Endodermal cell (in vitro differentiated cells): ENCODE results near the gene EVI5L. TPM values are rescaled to one million over a fixed set of nuclear protein-coding genes. Genes with fewer than 3 reads are reported as not detected.

Experiments used
- DNase-seq: peaks from one replicate; pipeline ENCODE4 v3.0.0-alpha.2; 2017
- H3K27ac ChIP-seq: 2 replicates; pipeline ENCODE4 v1.5.1; 2013; ENCODE audit warnings: mild to moderate bottlenecking, low read depth, low read length, moderate library complexity
- H3K27me3 ChIP-seq: 2 replicates; pipeline ENCODE4 v1.6.1; 2013; ENCODE audit warnings: mild to moderate bottlenecking, low read length, moderate library complexity; ENCODE audit not compliant: insufficient read depth, control insufficient read depth, poor library complexity, severe bottlenecking
- H3K36me3 ChIP-seq: 2 replicates; pipeline ENCODE4 v1.7.0; 2013; ENCODE audit warnings: mild to moderate bottlenecking, low read length, moderate library complexity; ENCODE audit not compliant: control insufficient read depth, insufficient read depth
- H3K4me1 ChIP-seq: one replicate; pipeline ENCODE4 v1.7.0; 2013; ENCODE audit warnings: low read length; ENCODE audit not compliant: control insufficient read depth, insufficient read depth
- H3K4me3 ChIP-seq: 2 replicates; pipeline ENCODE4 v1.5.1; 2013; ENCODE audit warnings: mild to moderate bottlenecking, low read length, moderate library complexity
- H3K9ac ChIP-seq: 2 replicates; pipeline ENCODE4 v1.6.1; 2013; ENCODE audit warnings: mild to moderate bottlenecking, low read length, moderate library complexity; ENCODE audit not compliant: poor library complexity, severe bottlenecking; ENCODE audit errors: extremely low read depth
- H3K9me3 ChIP-seq: 2 replicates; pipeline ENCODE4 v1.6.1; 2013; ENCODE audit warnings: mild to moderate bottlenecking, low read length, moderate library complexity; ENCODE audit not compliant: control insufficient read depth
- H3K27ac Mint-ChIP-seq: 2 replicates; pipeline ENCODE4 v1.8.0; 2020; ENCODE audit warnings: mixed read lengths
- H3K27me3 Mint-ChIP-seq: 2 replicates; pipeline ENCODE4 v1.8.0; 2021; ENCODE audit warnings: mild to moderate bottlenecking, mixed read lengths; ENCODE audit not compliant: insufficient read depth
- H3K36me3 Mint-ChIP-seq: 2 replicates; pipeline ENCODE4 v1.8.0; 2020; ENCODE audit warnings: low read depth, mixed read lengths
- H3K4me1 Mint-ChIP-seq: 2 replicates; pipeline ENCODE4 v1.8.0; 2020; ENCODE audit warnings: mixed read lengths
- H3K4me3 Mint-ChIP-seq: 2 replicates; pipeline ENCODE4 v1.8.0; 2020; ENCODE audit warnings: mild to moderate bottlenecking, moderate library complexity, mixed read lengths
- H3K9me3 Mint-ChIP-seq: 2 replicates; pipeline ENCODE4 v1.8.0; 2020; ENCODE audit warnings: mild to moderate bottlenecking, mixed read lengths
- WGBS, 2 experiments: methylation state at CpG; one replicate each; pipeline versions ENCODE4 v1.1.5 to v1.1.7; 2013; ENCODE audit warnings: missing lambda C conversion rate in 2 of 2, mixed read lengths in 1 of 2; ENCODE audit not compliant: insufficient coverage in 1 of 2, insufficient read length in 1 of 2; 5-methylcytosine and 5-hydroxymethylcytosine counted together
- total RNA-seq, 2 donors: library from RNA; stranded (reverse); fragmentation: NEBNext Ultra II Directional in 1 of 2; extraction: Animal tissue kit (Norgen Biotek cat#: 25700) in 1 of 2; gene quantifications; 2 replicates in 1 of 2; 3 replicates in 1 of 2; pipeline ENCODE4 v1.2.1, GENCODE V29; 2021
- TF ChIP-seq, protein P1 (sequence below): fragments of 200-600 bp; sonication (generic); conservative IDR thresholded peaks from 2 replicates; pipeline ENCODE4 v1.5.0; 2021; ENCODE audit warnings: antibody characterized with exemption, mild to moderate bottlenecking

Gene EVI5L
- total RNA-seq, 2 donors from 2014 or later, result 6.4 to 9.2 TPM

DNA sequence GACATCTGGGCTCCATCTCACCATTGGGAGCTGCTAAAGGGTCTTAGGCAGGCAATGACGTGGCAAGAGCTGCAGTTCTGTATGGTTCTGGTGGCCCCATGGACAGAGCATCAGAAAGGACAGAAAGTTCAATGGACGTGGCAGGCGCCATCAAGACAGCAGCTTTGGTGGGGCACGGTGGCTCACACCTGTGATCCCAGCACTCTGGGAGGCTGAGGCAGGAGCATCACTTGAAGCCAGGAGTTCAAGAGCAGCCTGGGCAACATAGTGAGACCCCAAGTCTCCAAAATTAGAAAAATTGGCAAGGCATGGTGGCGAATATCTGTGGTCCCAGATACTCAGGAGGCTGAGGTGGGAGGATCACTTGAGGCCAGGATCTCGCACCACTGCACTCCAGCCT, 9.5 kb downstream of the EVI5L start:
- Histone ChIP-seq H3K36me3 (no peaks in the 10 kb centered on the region), H3K27me3 (peaks cover 5% of the 10 kb centered on the region), H3K4me3 (no peak overlapping the region), H3K4me1 (no peaks in the 10 kb centered on the region), H3K9ac (no peak overlapping the region), H3K9me3 (no peaks in the 10 kb centered on the region), H3K27ac (no peak overlapping the region)
- Mint-ChIP-seq H3K27me3 (peaks cover 32% of the 10 kb centered on the region), H3K4me3 (no peak overlapping the region), H3K27ac (no peak overlapping the region), H3K9me3 (no peaks in the 10 kb centered on the region), H3K4me1 (no peaks in the 10 kb centered on the region), H3K36me3 (no peaks in the 10 kb centered on the region)
- DNase-seq, result no peak
- TF ChIP-seq, protein P1, sequence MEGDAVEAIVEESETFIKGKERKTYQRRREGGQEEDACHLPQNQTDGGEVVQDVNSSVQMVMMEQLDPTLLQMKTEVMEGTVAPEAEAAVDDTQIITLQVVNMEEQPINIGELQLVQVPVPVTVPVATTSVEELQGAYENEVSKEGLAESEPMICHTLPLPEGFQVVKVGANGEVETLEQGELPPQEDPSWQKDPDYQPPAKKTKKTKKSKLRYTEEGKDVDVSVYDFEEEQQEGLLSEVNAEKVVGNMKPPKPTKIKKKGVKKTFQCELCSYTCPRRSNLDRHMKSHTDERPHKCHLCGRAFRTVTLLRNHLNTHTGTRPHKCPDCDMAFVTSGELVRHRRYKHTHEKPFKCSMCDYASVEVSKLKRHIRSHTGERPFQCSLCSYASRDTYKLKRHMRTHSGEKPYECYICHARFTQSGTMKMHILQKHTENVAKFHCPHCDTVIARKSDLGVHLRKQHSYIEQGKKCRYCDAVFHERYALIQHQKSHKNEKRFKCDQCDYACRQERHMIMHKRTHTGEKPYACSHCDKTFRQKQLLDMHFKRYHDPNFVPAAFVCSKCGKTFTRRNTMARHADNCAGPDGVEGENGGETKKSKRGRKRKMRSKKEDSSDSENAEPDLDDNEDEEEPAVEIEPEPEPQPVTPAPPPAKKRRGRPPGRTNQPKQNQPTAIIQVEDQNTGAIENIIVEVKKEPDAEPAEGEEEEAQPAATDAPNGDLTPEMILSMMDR, result no peak
- 87 to 90% methylated on average over 5 to 6 of the region's 6 CpGs for WGBS, 2 experiments

DNA sequence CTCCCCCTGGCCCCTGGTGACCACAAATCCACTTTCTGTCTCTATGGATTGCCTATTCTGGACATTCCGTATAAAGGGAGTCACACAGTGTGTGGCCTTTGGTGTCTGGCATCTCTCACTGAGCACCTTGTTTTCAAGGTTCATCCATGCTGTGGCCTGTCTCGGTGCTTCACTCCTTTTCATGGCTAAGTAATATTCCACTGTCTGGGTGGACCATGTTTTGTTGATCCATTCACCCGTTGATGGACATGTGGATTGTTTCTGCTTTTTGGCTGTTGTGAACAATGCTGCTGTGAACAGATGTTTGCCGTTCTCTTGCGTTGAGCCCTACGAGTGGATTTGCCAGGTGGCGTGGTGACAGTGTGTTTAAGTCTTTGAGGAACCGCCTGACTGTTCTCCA, 10.6 kb downstream of the EVI5L start:
- no peaks in the 10 kb centered on the region for H3K36me3 ChIP-seq
- no peaks in the 10 kb centered on the region for H3K4me1 Mint-ChIP-seq
- no peak for DNase-seq
- H3K9me3 Mint-ChIP-seq, result no peaks in the 10 kb centered on the region
- 96% methylated on average over 8 of the region's 8 CpGs for WGBS, 2 experiments
- TF ChIP-seq, protein P1, result no peak
- H3K4me3 Mint-ChIP-seq, result no peak overlapping the region
- no peak overlapping the region for H3K27ac ChIP-seq
- no peak overlapping the region for H3K27ac Mint-ChIP-seq
- peaks cover 5% of the 10 kb centered on the region for H3K27me3 ChIP-seq
- no peak overlapping the region for H3K9ac ChIP-seq
- H3K36me3 Mint-ChIP-seq, result no peaks in the 10 kb centered on the region
- no peak overlapping the region for H3K4me3 ChIP-seq
- H3K27me3 Mint-ChIP-seq, result peaks cover 29% of the 10 kb centered on the region
- no peaks in the 10 kb centered on the region for H3K9me3 ChIP-seq
- H3K4me1 ChIP-seq, result no peaks in the 10 kb centered on the region

DNA sequence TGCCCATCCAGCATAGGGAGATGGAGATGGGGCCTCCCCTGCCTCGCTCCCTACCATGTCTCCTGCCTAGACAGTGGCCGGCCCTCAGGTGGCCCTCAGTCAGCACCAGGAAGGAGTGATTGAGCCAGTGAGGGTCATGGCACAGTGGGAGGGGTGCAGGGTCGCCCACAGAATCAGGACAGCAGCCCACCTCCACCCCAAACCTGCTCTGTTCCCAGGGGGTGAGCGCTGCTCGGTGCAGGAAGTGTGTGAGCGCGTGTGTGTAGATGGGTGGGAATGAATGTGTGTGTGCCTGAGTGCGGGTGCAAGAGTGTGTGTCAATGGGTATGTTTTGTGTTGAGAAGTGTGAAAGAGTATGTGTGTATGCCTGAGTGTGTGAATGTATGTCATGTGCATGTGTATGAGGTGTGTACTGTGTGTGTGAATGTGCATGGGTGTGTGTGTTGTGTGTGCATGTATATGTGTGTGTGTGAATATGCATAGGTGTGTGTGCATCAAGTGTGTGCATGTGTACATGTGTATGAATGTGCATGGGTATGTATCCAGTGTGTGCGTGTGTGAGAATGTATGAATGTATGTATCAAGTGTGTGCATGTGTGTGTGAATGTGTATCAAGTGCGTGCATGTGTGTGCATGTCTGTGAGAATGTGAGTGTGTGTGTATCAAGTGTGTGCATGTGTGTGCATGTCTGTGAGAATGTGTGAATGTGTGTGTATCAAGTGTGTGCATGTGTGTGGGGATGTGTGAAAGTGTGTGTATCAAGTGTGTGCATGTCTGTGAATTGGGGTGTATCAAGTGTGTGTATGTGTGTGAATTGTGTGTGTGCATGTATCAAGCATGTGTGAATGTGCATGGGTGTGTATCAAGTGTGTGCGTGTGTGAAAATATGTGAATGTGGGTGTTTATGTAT, 12.0 kb downstream of the EVI5L start:
- TF ChIP-seq, protein P1, result no peak
- no peak overlapping the region for H3K27ac ChIP-seq
- no peaks in the 10 kb centered on the region for H3K9me3 ChIP-seq
- Mint-ChIP-seq H3K27me3 (peaks cover 25% of the 10 kb centered on the region), H3K4me1 (no peaks in the 10 kb centered on the region), H3K9me3 (no peaks in the 10 kb centered on the region), H3K36me3 (no peaks in the 10 kb centered on the region), H3K4me3 (no peak overlapping the region), H3K27ac (no peak overlapping the region)
- 88 to 90% methylated on average over 7 to 11 of the region's 11 CpGs for WGBS, 2 experiments
- no peak overlapping the region for H3K9ac ChIP-seq
- no peak overlapping the region for H3K4me3 ChIP-seq
- no peaks in the 10 kb centered on the region for H3K4me1 ChIP-seq
- H3K27me3 ChIP-seq, result peaks cover 5% of the 10 kb centered on the region
- DNase-seq, result no peak
- no peaks in the 10 kb centered on the region for H3K36me3 ChIP-seq
